ENCODE data around the gene TANGO2.

TANGO2 gene

GRCh38 chr22:20109411-20110358 lies 88.8 kb downstream of the TANGO2 start:
- Mint-ChIP-seq H3K4me1 (peaks cover 22% of the 10 kb centered on the region), H3K4me3 (no peak overlapping the region), H3K27ac (peak overlapping the region; percentile 97), H3K36me3 (peaks cover 92% of the 10 kb centered on the region), H3K9me3 (no peaks in the 10 kb centered on the region)
- ATAC-seq (no peak), DNase-seq (ENCODE audit: low spot score in 2 of 2) (no peak)

- H3K27ac Mint-ChIP-seq: peak overlapping the region; percentile 97
- H3K9me3 Mint-ChIP-seq: no peaks in the 10 kb centered on the region
- DNase-seq (ENCODE audit: low spot score in 2 of 2): no peak
- ATAC-seq: no peak
- H3K4me1 Mint-ChIP-seq: peaks cover 28% of the 10 kb centered on the region
- no peak overlapping the region for H3K4me3 Mint-ChIP-seq
- H3K36me3 Mint-ChIP-seq: peaks cover 92% of the 10 kb centered on the region
Observed at GRCh38 chr22:20110359-20110985, 89.6 kb downstream of the TANGO2 start.

- H3K36me3 Mint-ChIP-seq: peaks cover 98% of the 10 kb centered on the region
- no peak for DNase-seq (ENCODE audit: low spot score in 2 of 2)
- peak; percentile 70 for ATAC-seq
- no peaks in the 10 kb centered on the region for H3K9me3 Mint-ChIP-seq
- H3K4me3 Mint-ChIP-seq: no peak overlapping the region
- peaks cover 34% of the 10 kb centered on the region for H3K4me1 Mint-ChIP-seq
- H3K27ac Mint-ChIP-seq: peak overlapping the region; percentile 97
Observed at GRCh38 chr22:20111045-20111688, 90.3 kb downstream of the TANGO2 start.

GRCh38 chr22:20111689-20112622 lies 91.0 kb downstream of the TANGO2 start:
- DNase-seq (ENCODE audit: low spot score in 2 of 2) (no peak), ATAC-seq (peak; percentile 0)
- Mint-ChIP-seq H3K9me3 (no peaks in the 10 kb centered on the region), H3K4me3 (peak overlapping the region; percentile 29), H3K36me3 (peaks cover 99% of the 10 kb centered on the region), H3K27ac (peak overlapping the region; percentile 97), H3K4me1 (peaks cover 42% of the 10 kb centered on the region)

GRCh38 chr22:20112623-20113511 lies 92.0 kb downstream of the TANGO2 start:
- ATAC-seq (no peak), DNase-seq (ENCODE audit: low spot score in 2 of 2) (no peak)
- H3K4me3 Mint-ChIP-seq: no peak overlapping the region
- H3K27ac Mint-ChIP-seq: peak overlapping the region; percentile 97
- H3K36me3 Mint-ChIP-seq: peaks cover 99% of the 10 kb centered on the region
- no peaks in the 10 kb centered on the region for H3K9me3 Mint-ChIP-seq
- H3K4me1 Mint-ChIP-seq: peaks cover 44% of the 10 kb centered on the region

- peaks cover 47% of the 10 kb centered on the region for H3K4me1 Mint-ChIP-seq
- ATAC-seq (no peak), DNase-seq (ENCODE audit: low spot score in 2 of 2) (no peak)
- no peak overlapping the region for H3K4me3 Mint-ChIP-seq
- H3K27ac Mint-ChIP-seq: peak overlapping the region; percentile 97
- H3K36me3 Mint-ChIP-seq: peaks cover 99% of the 10 kb centered on the region
- H3K9me3 Mint-ChIP-seq: no peaks in the 10 kb centered on the region
Observed at GRCh38 chr22:20113551-20114310, 92.8 kb downstream of the TANGO2 start.

- peak overlapping the region; percentile 97 for H3K27ac Mint-ChIP-seq
- peak overlapping the region; percentile 87 for H3K4me3 Mint-ChIP-seq
- ATAC-seq (no peak), DNase-seq (ENCODE audit: low spot score in 2 of 2) (no peak)
- peaks cover 100% of the 10 kb centered on the region for H3K36me3 Mint-ChIP-seq
- H3K4me1 Mint-ChIP-seq: peaks cover 58% of the 10 kb centered on the region
- no peaks in the 10 kb centered on the region for H3K9me3 Mint-ChIP-seq
Observed at GRCh38 chr22:20114506-20115475, 93.9 kb downstream of the TANGO2 start.

- H3K4me1 Mint-ChIP-seq: peaks cover 65% of the 10 kb centered on the region
- no peak for ATAC-seq
- no peaks in the 10 kb centered on the region for H3K9me3 Mint-ChIP-seq
- DNase-seq (ENCODE audit: low spot score in 2 of 2): no peak
- H3K4me3 Mint-ChIP-seq: peak within 1 kb of the TSS; percentile 87
- peak within 1 kb of the TSS; percentile 97 for H3K27ac Mint-ChIP-seq
- peaks cover 100% of the 10 kb centered on the region for H3K36me3 Mint-ChIP-seq
Observed at GRCh38 chr22:20115691-20116375, 94.9 kb downstream of the TANGO2 start, which contains the start of gene RANBP1. TSS of gene RANBP1 (plus strand) at chr22:20116104. CDS start at chr22:20116185, 81 bp downstream.

- DNase-seq (ENCODE audit: low spot score in 2 of 2): no peak
- H3K4me3 Mint-ChIP-seq: peak overlapping the region; percentile 87
- no peak for ATAC-seq
- peaks cover 62% of the 10 kb centered on the region for H3K4me1 Mint-ChIP-seq
- peak overlapping the region; percentile 97 for H3K27ac Mint-ChIP-seq
- H3K36me3 Mint-ChIP-seq: peaks cover 100% of the 10 kb centered on the region
- no peaks in the 10 kb centered on the region for H3K9me3 Mint-ChIP-seq
Observed at GRCh38 chr22:20116376-20116950, 95.6 kb downstream of the TANGO2 start.

All from stimulated activated effector memory CD8-positive, alpha-beta T cell treated with anti-CD3 and anti-CD28 coated beads, Interleukin-12 subunit alpha, Interleukin-12 subunit beta, amount 100 ng/mL, for 72 hours (primary cell).